Trophoblast cell (in vitro differentiated cells and primary cell): ENCODE data around the gene PLEKHG4B.

ENCODE experiments used
- DNase-seq, 2 donors: peaks; one replicate each; pipeline ENCODE4 v3.0.0-alpha.2; 2016
- H2AFZ ChIP-seq: 2 replicates; pipeline ENCODE4 v1.6.1; 2013; ENCODE audit warnings: low read length, moderate library complexity, mild to moderate bottlenecking; ENCODE audit not compliant: insufficient read depth, poor library complexity
- H2AK5ac ChIP-seq: 2 replicates; pipeline ENCODE4 v1.6.1; 2013; ENCODE audit warnings: mild to moderate bottlenecking, low read length
- H2BK120ac ChIP-seq: 2 replicates; pipeline ENCODE4 v1.6.1; 2013; ENCODE audit warnings: low read length, mild to moderate bottlenecking, moderate library complexity; ENCODE audit not compliant: insufficient read depth, poor library complexity
- H2BK12ac ChIP-seq: 2 replicates; pipeline ENCODE4 v1.6.1; 2013; ENCODE audit warnings: mild to moderate bottlenecking, low read length, moderate library complexity
- H2BK5ac ChIP-seq: 2 replicates; pipeline ENCODE4 v1.6.1; 2013; ENCODE audit warnings: low read length, low read depth, moderate library complexity, mild to moderate bottlenecking; ENCODE audit not compliant: poor library complexity
- H3K14ac ChIP-seq: 2 replicates; pipeline ENCODE4 v1.6.1; 2013; ENCODE audit warnings: mild to moderate bottlenecking, low read length
- H3K18ac ChIP-seq: 2 replicates; pipeline ENCODE4 v1.6.1; 2013; ENCODE audit warnings: mild to moderate bottlenecking, low read length
- H3K23ac ChIP-seq: 2 replicates; pipeline ENCODE4 v1.6.1; 2013; ENCODE audit warnings: low read length
- H3K27ac ChIP-seq: 2 replicates; pipeline ENCODE4 v1.5.1; 2013; ENCODE audit warnings: low read depth, mild to moderate bottlenecking, inconsistent platforms, low read length, moderate library complexity
- H3K27me3 ChIP-seq: 2 replicates; pipeline ENCODE4 v1.6.1; 2013; ENCODE audit warnings: inconsistent platforms, mild to moderate bottlenecking, low read length, moderate library complexity; ENCODE audit not compliant: insufficient read depth
- H3K36me3 ChIP-seq, 2 experiments: 1 replicate in 1 of 2; 2 replicates in 1 of 2; pipeline ENCODE4 v1.6.1; 2013; ENCODE audit warnings: low read length in 2 of 2, mild to moderate bottlenecking in 2 of 2, moderate library complexity in 1 of 2; ENCODE audit not compliant: insufficient read depth in 2 of 2, control insufficient read depth in 1 of 2
- H3K4ac ChIP-seq: 2 replicates; pipeline ENCODE4 v1.6.1; 2013; ENCODE audit warnings: low read depth, mild to moderate bottlenecking, low read length, moderate library complexity
- H3K4me1 ChIP-seq, 2 experiments: 1 replicate in 1 of 2; 2 replicates in 1 of 2; pipeline ENCODE4 v1.6.1; 2013; ENCODE audit warnings: low read length in 2 of 2, mild to moderate bottlenecking in 2 of 2, moderate library complexity in 1 of 2; ENCODE audit not compliant: insufficient read depth in 2 of 2, control insufficient read depth in 1 of 2
- H3K4me2 ChIP-seq: 2 replicates; pipeline ENCODE4 v1.6.1; 2013; ENCODE audit warnings: inconsistent platforms, mild to moderate bottlenecking, low read length, moderate library complexity
- H3K4me3 ChIP-seq: 2 replicates; pipeline ENCODE4 v1.5.1; 2013; ENCODE audit warnings: mild to moderate bottlenecking, low read depth, low read length, inconsistent platforms
- H3K79me1 ChIP-seq: one replicate; pipeline ENCODE4 v1.6.1; 2013; ENCODE audit warnings: low read length
- H3K79me2 ChIP-seq: 2 replicates; pipeline ENCODE4 v1.6.1; 2013; ENCODE audit warnings: low read length, mild to moderate bottlenecking; ENCODE audit not compliant: control insufficient read depth, insufficient read depth, poor library complexity
- H3K9ac ChIP-seq: 2 replicates; pipeline ENCODE4 v1.6.1; 2013; ENCODE audit warnings: mild to moderate bottlenecking, low read length
- H3K9me3 ChIP-seq: 2 replicates; pipeline ENCODE4 v1.6.1; 2013; ENCODE audit warnings: low read depth, mild to moderate bottlenecking, control low read depth, inconsistent platforms, low read length; ENCODE audit not compliant: insufficient read depth
- H4K12ac ChIP-seq: 2 replicates; pipeline ENCODE4 v1.6.1; 2013; ENCODE audit warnings: low read depth, mild to moderate bottlenecking, low read length, moderate library complexity
- H4K8ac ChIP-seq: 2 replicates; pipeline ENCODE4 v1.6.1; 2013; ENCODE audit warnings: low read depth, mild to moderate bottlenecking, low read length, moderate library complexity
- H4K91ac ChIP-seq: one replicate; pipeline ENCODE4 v1.6.1; 2013; ENCODE audit warnings: low read depth, mild to moderate bottlenecking, low read length, moderate library complexity
- WGBS: extraction: QIAGEN DNeasy Blood & Tissue Kit; methylation state at CpG from one replicate; pipeline ENCODE4 v1.1.7; 2013; ENCODE audit warnings: missing lambda C conversion rate; ENCODE audit not compliant: insufficient read length, insufficient coverage; ENCODE audit errors: extremely low coverage; 5-methylcytosine and 5-hydroxymethylcytosine counted together

The PLEKHG4B gene

GRCh38 chr5:130601-131131 lies 38.7 kb downstream of the PLEKHG4B start:
- no peak overlapping the region for H2BK12ac ChIP-seq
- H4K91ac ChIP-seq: no peak overlapping the region
- H2AFZ ChIP-seq: no peak overlapping the region
- H3K14ac ChIP-seq: no peak overlapping the region
- no CpG with 5 or more reads among the region's 4 CpGs for WGBS
- peaks cover 2% of the 10 kb centered on the region for H3K79me1 ChIP-seq
- peaks cover 7% of the 10 kb centered on the region for H3K79me2 ChIP-seq
- peak in 1 of 2 donors; percentile 54 for DNase-seq
- no peak overlapping the region for H4K8ac ChIP-seq
- no peak overlapping the region for H3K4me3 ChIP-seq
- H3K9me3 ChIP-seq: no peaks in the 10 kb centered on the region
- peaks cover 11 to 20% of the 10 kb centered on the region in 2 experiments for H3K4me1 ChIP-seq
- no peak overlapping the region for H3K23ac ChIP-seq
- no peak overlapping the region for H3K18ac ChIP-seq
- H2AK5ac ChIP-seq: no peak overlapping the region
- no peak overlapping the region for H3K4me2 ChIP-seq
- peaks cover 5 to 6% of the 10 kb centered on the region in 2 experiments for H3K36me3 ChIP-seq
- no peak overlapping the region for H3K9ac ChIP-seq
- H2BK5ac ChIP-seq: no peak overlapping the region
- peak overlapping the region; percentile 4 for H3K27ac ChIP-seq
- no peak overlapping the region for H2BK120ac ChIP-seq
- no peaks in the 10 kb centered on the region for H3K27me3 ChIP-seq
- H4K12ac ChIP-seq: no peak overlapping the region
- H3K4ac ChIP-seq: no peak overlapping the region

GRCh38 chr5:136901-137300 lies 44.9 kb downstream of the PLEKHG4B start:
- Histone ChIP-seq H3K79me1 (no peaks in the 10 kb centered on the region), H3K14ac (no peak overlapping the region), H3K79me2 (no peaks in the 10 kb centered on the region), H3K23ac (no peak overlapping the region), H4K91ac (no peak overlapping the region), H2BK120ac (no peak overlapping the region), H4K8ac (no peak overlapping the region), H2BK5ac (no peak overlapping the region), H3K4ac (no peak overlapping the region), H3K4me2 (no peak overlapping the region), H2AFZ (no peak overlapping the region), H3K9me3 (no peaks in the 10 kb centered on the region), H3K4me3 (no peak overlapping the region), H3K36me3 (peaks cover 23% of the 10 kb centered on the region in 2 experiments), H3K9ac (no peak overlapping the region), H3K18ac (no peak overlapping the region), H3K27ac (no peak overlapping the region), H3K27me3 (no peaks in the 10 kb centered on the region), H2AK5ac (no peak overlapping the region), H2BK12ac (no peak overlapping the region), H3K4me1 (peaks cover 3 to 4% of the 10 kb centered on the region in 2 experiments), H4K12ac (no peak overlapping the region)
- no CpG with 5 or more reads among the region's 5 CpGs for WGBS
- peak in 1 of 2 donors; percentile 20 for DNase-seq

GRCh38 chr5:137741-138140 lies 45.8 kb downstream of the PLEKHG4B start:
- Histone ChIP-seq H4K8ac (no peak overlapping the region), H3K4me3 (no peak overlapping the region), H2AK5ac (no peak overlapping the region), H3K9me3 (peaks cover 4% of the 10 kb centered on the region), H4K12ac (no peak overlapping the region), H3K4me2 (no peak overlapping the region), H2BK12ac (no peak overlapping the region), H3K27me3 (no peaks in the 10 kb centered on the region), H3K18ac (no peak overlapping the region), H2BK5ac (no peak overlapping the region), H2BK120ac (no peak overlapping the region), H4K91ac (no peak overlapping the region), H3K4me1 (peaks cover 3 to 4% of the 10 kb centered on the region in 2 experiments), H3K36me3 (peaks cover 31% of the 10 kb centered on the region in 2 experiments), H3K79me2 (no peaks in the 10 kb centered on the region), H3K4ac (no peak overlapping the region), H2AFZ (no peak overlapping the region), H3K27ac (no peak overlapping the region), H3K79me1 (no peaks in the 10 kb centered on the region), H3K9ac (no peak overlapping the region), H3K23ac (no peak overlapping the region), H3K14ac (no peak overlapping the region)
- no peak for DNase-seq
- WGBS: no CpG with 5 or more reads among the region's 15 CpGs

GRCh38 chr5:138936-139335 lies 47.0 kb downstream of the PLEKHG4B start:
- H3K36me3 ChIP-seq: peaks cover 41 to 43% of the 10 kb centered on the region in 2 experiments
- no peak overlapping the region for H3K27ac ChIP-seq
- no peak overlapping the region for H4K12ac ChIP-seq
- no peak overlapping the region for H2AFZ ChIP-seq
- no peak overlapping the region for H3K9ac ChIP-seq
- no peaks in the 10 kb centered on the region for H3K27me3 ChIP-seq
- H4K8ac ChIP-seq: no peak overlapping the region
- H3K4me2 ChIP-seq: no peak overlapping the region
- H3K4me3 ChIP-seq: no peak overlapping the region
- H3K14ac ChIP-seq: no peak overlapping the region
- H3K9me3 ChIP-seq: peaks cover 4% of the 10 kb centered on the region
- no peak overlapping the region for H2BK5ac ChIP-seq
- H3K18ac ChIP-seq: no peak overlapping the region
- no CpG with 5 or more reads among the region's 12 CpGs for WGBS
- DNase-seq: no peak
- H3K4ac ChIP-seq: no peak overlapping the region
- no peak overlapping the region for H2BK12ac ChIP-seq
- no peak overlapping the region for H2BK120ac ChIP-seq
- H4K91ac ChIP-seq: no peak overlapping the region
- no peaks in the 10 kb centered on the region for H3K79me1 ChIP-seq
- peaks cover 3 to 4% of the 10 kb centered on the region in 2 experiments for H3K4me1 ChIP-seq
- no peaks in the 10 kb centered on the region for H3K79me2 ChIP-seq
- no peak overlapping the region for H2AK5ac ChIP-seq
- no peak overlapping the region for H3K23ac ChIP-seq
